Activated CD4-positive, alpha-beta T cell treated with anti-CD3 and anti-CD28 coated beads, Interleukin-2, amount 10 ng/mL, durations not matched to agents 24 days and 14 days (primary cell): ENCODE data around the gene EYA3. TPM values are rescaled to one million over a fixed set of nuclear protein-coding genes. Genes with fewer than 3 reads are reported as not detected.
"Not testable (repeated sequence)": the region's sequence is repeated elsewhere in the genome, so short reads cannot be mapped to it uniquely, and the experiment has no call there.

Experiments used
- DNase-seq: peaks from one replicate; pipeline ENCODE4 v3.0.0; 2022
- H3K27ac Mint-ChIP-seq: one replicate; pipeline ENCODE4 v1.8.0; 2022; ENCODE audit warnings: mild to moderate bottlenecking, mixed read lengths
- H3K27me3 Mint-ChIP-seq: one replicate; pipeline ENCODE4 v1.8.0; 2022; ENCODE audit warnings: mixed read lengths
- H3K36me3 Mint-ChIP-seq: one replicate; pipeline ENCODE4 v1.8.0; 2022; ENCODE audit warnings: low read depth, mild to moderate bottlenecking, mixed read lengths
- H3K4me1 Mint-ChIP-seq: one replicate; pipeline ENCODE4 v1.8.0; 2021; ENCODE audit warnings: mixed read lengths
- H3K4me3 Mint-ChIP-seq: one replicate; pipeline ENCODE4 v1.8.0; 2022; ENCODE audit warnings: mild to moderate bottlenecking, moderate library complexity, mixed read lengths
- H3K9me3 Mint-ChIP-seq: one replicate; pipeline ENCODE4 v1.8.0; 2021; ENCODE audit warnings: mixed read lengths
- intact Hi-C: fragments of 100-400 bp; cut with micrococcal nuclease; formaldehyde crosslinking; loops from one replicate; pipeline ENCODE4 v1.15.1; 2023
- total RNA-seq: library from RNA; stranded (reverse); gene quantifications from 2 replicates; pipeline ENCODE4 v1.2.3, GENCODE V29; 2022

The EYA3 gene
- total RNA-seq, 1 donor from 2014 or later, result 34.7 TPM

DNA sequence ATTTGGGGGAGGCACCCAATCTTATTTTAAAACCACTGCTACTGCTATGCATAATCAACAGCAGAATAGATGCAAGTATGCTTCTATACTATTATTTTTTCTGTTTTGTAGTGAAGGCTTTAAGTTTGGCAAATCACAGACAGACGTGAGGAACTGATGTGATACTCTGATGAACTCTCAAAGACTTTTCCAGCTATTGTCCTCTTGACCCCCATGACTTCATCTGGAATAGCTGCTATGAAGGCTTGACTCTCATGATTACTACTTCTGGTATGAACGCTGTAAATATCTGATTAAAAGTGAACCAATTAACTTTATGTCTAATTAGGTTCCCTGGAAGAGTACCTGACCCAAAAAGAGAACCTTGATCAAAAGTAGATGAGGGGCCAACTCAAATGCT, 49.1 kb downstream of the EYA3 start:
- DNase-seq, result no peak
- peaks cover 4% of the 10 kb centered on the region for H3K4me1 Mint-ChIP-seq
- peaks cover 32% of the 10 kb centered on the region for H3K36me3 Mint-ChIP-seq
- H3K27ac Mint-ChIP-seq, result no peak overlapping the region
- H3K4me3 Mint-ChIP-seq, result no peak overlapping the region
- H3K9me3 Mint-ChIP-seq, result no peaks in the 10 kb centered on the region
- intact Hi-C loops, result no loop called here
- H3K27me3 Mint-ChIP-seq, result no peaks in the 10 kb centered on the region

DNA sequence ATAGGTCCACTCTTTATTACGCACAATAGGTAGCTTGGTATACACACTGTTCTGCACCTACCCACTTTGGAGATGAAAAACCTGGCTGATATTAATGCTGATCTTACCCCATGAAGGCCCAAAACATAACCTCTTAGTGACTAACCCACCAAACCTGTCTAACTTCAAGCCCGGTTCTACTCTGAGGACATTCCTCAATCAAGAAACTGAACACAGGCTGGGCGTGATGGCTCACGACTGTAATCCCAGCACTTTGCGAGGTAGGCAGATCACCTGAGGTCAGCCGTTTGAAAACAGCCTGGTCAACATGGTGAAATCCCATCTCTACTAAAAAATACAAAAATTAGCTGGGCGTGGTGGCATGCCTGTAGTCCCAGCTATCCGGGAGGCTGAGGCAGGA, 50.5 kb downstream of the EYA3 start:
- Mint-ChIP-seq H3K36me3 (peaks cover 32% of the 10 kb centered on the region), H3K27me3 (no peaks in the 10 kb centered on the region), H3K9me3 (no peaks in the 10 kb centered on the region), H3K27ac (no peak overlapping the region), H3K4me1 (peaks cover 4% of the 10 kb centered on the region), H3K4me3 (no peak overlapping the region)
- intact Hi-C loops, result no loop called here
- no peak for DNase-seq

DNA sequence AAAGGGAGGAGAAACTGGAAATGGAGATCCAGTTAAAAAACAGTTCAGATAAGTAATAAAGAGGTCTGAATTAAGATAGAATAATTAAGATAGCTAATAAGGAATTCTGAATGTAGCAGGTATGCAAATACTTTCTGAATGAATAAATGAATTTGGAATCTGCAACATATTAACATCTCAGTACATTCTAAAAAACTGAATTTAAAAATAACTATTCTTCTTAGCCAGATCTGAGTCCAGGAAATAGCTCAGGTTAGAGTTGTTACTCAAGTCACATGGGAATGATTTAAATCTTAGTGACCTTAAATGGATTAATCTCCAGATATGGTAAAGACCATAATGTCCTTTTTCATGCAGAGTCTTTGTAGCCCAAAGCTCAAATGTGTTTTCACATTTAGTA, 51.2 kb downstream of the EYA3 start:
- H3K27me3 Mint-ChIP-seq, result no peaks in the 10 kb centered on the region
- no peak overlapping the region for H3K27ac Mint-ChIP-seq

DNA sequence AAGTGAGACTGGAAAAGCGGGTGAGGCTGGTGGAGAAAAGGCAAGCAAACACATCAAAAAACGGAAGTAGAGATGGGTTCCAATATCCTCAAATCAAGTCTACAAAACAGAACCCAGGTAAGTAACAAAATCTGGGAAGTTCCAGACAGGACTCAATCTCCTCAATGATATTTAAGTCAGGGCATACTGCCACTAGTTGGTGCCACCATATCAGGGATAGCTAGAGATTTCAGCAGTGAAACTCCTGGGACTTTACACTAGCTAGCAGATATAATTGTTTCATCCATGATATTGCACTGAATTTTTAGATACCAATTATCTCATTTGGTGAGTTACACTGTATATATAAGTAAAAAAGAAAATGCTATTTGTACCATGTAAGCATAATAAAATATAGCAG, 52.0 kb downstream of the EYA3 start:
- Mint-ChIP-seq H3K4me3 (no peak overlapping the region), H3K4me1 (peaks cover 4% of the 10 kb centered on the region), H3K27ac (no peak overlapping the region), H3K27me3 (no peaks in the 10 kb centered on the region), H3K9me3 (no peaks in the 10 kb centered on the region), H3K36me3 (peaks cover 29% of the 10 kb centered on the region)
- intact Hi-C loops, result no loop called here
- no peak for DNase-seq

More for the DNA sequence above, 51.2 kb downstream of the EYA3 start:
- no peak for DNase-seq
- Mint-ChIP-seq H3K9me3 (no peaks in the 10 kb centered on the region), H3K36me3 (peaks cover 29% of the 10 kb centered on the region), H3K4me3 (no peak overlapping the region), H3K4me1 (peaks cover 4% of the 10 kb centered on the region)
- intact Hi-C loops, result no loop called here

DNA sequence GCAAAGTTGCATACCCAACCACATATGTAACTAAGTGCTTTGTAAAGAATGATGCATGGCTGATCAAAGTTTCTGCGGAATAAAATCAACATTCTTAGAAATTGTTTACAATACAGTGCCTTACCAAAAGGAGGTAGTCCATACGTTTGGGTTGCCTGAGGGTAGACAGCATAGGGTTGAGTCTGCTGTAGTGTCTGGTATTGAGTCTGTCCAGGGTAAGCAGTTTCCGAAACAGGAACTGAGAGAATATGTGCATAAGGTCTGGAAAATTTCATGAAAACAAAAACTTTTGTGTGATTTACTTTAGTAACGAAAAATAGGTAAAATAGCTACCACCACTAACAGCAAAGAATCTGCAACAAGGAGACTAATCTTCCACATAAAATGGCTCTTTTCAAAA, 53.0 kb downstream of the EYA3 start:
- Mint-ChIP-seq H3K36me3 (peaks cover 24% of the 10 kb centered on the region), H3K4me3 (no peak overlapping the region), H3K27me3 (no peaks in the 10 kb centered on the region), H3K4me1 (peaks cover 4% of the 10 kb centered on the region), H3K9me3 (no peaks in the 10 kb centered on the region), H3K27ac (no peak overlapping the region)
- no peak for DNase-seq
- intact Hi-C loops, result no loop called here

DNA sequence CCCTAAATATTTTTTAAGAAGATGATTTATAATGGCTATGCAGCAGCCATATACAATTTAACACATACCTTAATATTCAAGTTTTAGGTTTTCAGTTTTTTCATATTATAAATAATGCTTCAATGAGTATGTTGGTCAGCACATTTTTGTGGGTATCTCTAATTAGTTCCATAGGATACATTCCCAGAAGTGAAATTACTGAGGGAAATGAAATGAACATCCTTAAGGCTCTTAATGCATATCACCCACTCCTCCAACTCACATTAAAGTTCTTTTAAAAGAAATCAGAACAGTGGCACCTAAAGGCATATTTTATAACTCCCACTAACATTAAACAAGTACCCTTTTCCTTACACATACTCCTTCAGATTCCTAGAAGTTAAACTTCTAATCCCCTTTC, 56.1 kb downstream of the EYA3 start:
- intact Hi-C loops, result no loop called here
- Mint-ChIP-seq H3K27me3 (no peaks in the 10 kb centered on the region), H3K4me1 (peaks cover 7% of the 10 kb centered on the region), H3K4me3 (no peak overlapping the region), H3K9me3 (no peaks in the 10 kb centered on the region), H3K27ac (no peak overlapping the region), H3K36me3 (peaks cover 13% of the 10 kb centered on the region)
- DNase-seq, result no peak

DNA sequence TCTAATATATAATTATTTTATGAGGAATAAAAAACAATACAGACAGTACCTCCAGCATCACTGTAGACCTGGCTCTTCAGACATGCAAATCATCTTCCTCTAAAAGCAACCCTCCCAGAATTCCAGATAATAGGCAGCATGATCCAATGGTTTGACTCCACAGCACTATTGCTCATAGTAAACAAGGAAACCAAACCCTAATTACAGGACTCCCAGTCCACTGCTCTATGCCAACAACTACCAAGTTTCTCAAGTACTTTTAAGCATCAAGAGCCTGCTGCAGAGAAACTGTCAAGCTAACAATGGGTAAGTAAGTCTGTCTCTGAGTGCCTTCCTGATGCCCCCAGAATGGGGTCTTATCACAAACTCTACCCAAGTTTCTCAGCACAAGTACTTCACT, 57.2 kb downstream of the EYA3 start:
- H3K4me1 Mint-ChIP-seq, result peaks cover 8% of the 10 kb centered on the region
- H3K27me3 Mint-ChIP-seq, result no peaks in the 10 kb centered on the region
- peaks cover 14% of the 10 kb centered on the region for H3K36me3 Mint-ChIP-seq
- intact Hi-C loops, result no loop called here
- DNase-seq, result no peak
- H3K4me3 Mint-ChIP-seq, result no peak overlapping the region
- H3K9me3 Mint-ChIP-seq, result no peaks in the 10 kb centered on the region
- no peak overlapping the region for H3K27ac Mint-ChIP-seq

DNA sequence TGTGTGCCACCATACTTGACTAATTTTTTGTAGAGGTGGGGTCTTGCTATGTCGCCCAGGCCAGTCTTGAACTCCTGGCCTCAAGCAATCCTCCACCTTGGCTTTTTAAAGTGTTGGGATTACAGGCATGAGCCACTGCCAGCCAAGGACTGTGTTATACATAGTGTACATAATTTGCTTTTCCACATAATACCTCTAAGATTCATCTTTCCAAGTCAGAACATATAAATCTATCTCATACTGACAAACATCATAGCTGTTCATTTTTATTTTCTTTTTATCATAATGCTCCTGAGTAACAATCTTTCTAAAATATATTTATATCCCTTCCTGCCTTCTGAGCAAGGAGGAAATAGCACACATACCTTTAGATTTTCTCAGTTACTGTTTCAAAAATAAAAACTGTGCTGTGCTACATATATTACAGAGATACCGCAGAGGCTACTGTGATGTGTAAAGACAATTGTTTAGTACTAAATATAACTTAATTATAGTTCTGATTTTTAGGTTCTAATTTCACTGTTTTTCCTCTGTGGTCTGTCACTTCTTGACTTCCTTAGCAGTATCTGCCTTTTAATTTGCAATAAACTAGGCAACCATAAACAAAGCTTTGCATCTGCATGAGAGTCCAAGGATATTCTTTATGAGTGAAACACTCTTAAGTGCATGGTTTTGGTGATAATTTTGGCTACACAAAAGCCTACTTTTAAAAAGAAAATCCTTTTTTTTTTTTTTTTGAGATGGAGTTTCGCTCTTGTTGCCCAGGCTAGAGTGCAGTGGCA, 59.3 kb downstream of the EYA3 start:
- H3K4me1 Mint-ChIP-seq, result peaks cover 3% of the 10 kb centered on the region
- intact Hi-C loops, result no loop called here
- H3K4me3 Mint-ChIP-seq, result no peak overlapping the region
- peaks cover 14% of the 10 kb centered on the region for H3K36me3 Mint-ChIP-seq
- no peaks in the 10 kb centered on the region for H3K9me3 Mint-ChIP-seq
- no peak for DNase-seq
- H3K27me3 Mint-ChIP-seq, result no peaks in the 10 kb centered on the region
- no peak overlapping the region for H3K27ac Mint-ChIP-seq

DNA sequence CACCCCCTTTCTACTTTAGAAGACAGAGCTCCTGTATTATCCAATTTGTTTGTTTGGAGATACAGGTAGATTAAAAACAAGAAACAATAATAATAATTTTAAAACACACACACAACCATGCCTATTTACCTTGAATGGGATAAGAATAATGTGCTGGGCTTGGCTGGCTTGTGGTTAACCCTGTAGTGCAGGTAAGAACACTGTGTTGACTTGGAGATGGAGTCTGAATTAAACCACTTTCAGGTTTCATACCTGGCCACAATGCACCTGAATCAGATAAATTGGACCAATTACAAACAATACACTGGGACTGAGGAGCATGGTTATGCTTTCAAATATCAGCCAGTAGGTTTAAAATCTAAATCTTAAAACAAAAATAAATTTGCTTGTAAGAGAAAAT, 60.8 kb downstream of the EYA3 start:
- no peaks in the 10 kb centered on the region for H3K9me3 Mint-ChIP-seq
- intact Hi-C loops, result no loop called here
- peaks cover 3% of the 10 kb centered on the region for H3K4me1 Mint-ChIP-seq
- peaks cover 14% of the 10 kb centered on the region for H3K36me3 Mint-ChIP-seq
- no peak for DNase-seq
- H3K27ac Mint-ChIP-seq, result no peak overlapping the region
- H3K4me3 Mint-ChIP-seq, result no peak overlapping the region
- no peaks in the 10 kb centered on the region for H3K27me3 Mint-ChIP-seq

DNA sequence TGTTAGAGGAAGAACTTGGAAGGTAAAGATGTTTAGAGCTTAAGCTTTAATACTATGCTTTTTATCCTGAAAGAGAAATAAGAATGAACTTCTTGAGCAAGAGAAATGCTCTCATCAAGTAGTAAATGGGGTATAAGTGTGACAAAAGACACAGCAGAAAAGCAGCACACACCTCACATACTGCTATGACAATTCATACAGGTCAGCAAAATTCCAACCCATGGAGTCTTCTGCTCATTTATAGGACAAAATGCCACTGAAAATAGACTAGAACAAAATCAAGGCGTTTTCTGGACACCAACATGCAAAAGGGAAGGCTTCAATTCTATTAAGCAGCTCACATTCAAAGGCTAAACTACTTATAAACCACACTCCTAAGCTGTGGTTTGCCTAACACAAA, 61.2 kb downstream of the EYA3 start:
- no peak overlapping the region for H3K27ac Mint-ChIP-seq
- peaks cover 14% of the 10 kb centered on the region for H3K36me3 Mint-ChIP-seq
- H3K4me1 Mint-ChIP-seq, result peaks cover 3% of the 10 kb centered on the region
- no peaks in the 10 kb centered on the region for H3K9me3 Mint-ChIP-seq
- intact Hi-C loops, result no loop called here
- no peak overlapping the region for H3K4me3 Mint-ChIP-seq
- no peak for DNase-seq
- H3K27me3 Mint-ChIP-seq, result no peaks in the 10 kb centered on the region

DNA sequence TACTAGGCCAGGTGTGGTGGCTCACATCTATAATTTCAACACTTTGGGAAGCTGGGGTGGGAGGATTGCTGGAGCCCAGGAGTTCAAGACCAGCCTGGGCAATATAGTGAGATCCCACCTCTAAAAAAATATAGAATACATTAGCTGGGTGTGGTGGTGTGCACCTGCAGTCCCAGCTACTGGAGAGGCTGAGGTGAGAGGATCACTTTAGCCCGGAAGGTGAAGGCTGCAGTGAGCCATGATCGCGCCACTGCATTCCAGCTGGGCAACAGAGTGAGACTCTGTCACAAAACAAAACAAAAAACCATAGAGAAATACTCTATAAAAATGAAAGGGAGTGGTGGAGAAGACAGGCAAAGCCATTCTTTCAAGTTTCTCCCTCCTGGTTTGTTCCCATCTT, 62.1 kb downstream of the EYA3 start:
- no peaks in the 10 kb centered on the region for H3K9me3 Mint-ChIP-seq
- intact Hi-C loops, result no loop called here
- no peak for DNase-seq
- no peak overlapping the region for H3K4me3 Mint-ChIP-seq
- H3K27me3 Mint-ChIP-seq, result no peaks in the 10 kb centered on the region
- H3K36me3 Mint-ChIP-seq, result peaks cover 12% of the 10 kb centered on the region
- no peak overlapping the region for H3K27ac Mint-ChIP-seq
- peaks cover 4% of the 10 kb centered on the region for H3K4me1 Mint-ChIP-seq

DNA sequence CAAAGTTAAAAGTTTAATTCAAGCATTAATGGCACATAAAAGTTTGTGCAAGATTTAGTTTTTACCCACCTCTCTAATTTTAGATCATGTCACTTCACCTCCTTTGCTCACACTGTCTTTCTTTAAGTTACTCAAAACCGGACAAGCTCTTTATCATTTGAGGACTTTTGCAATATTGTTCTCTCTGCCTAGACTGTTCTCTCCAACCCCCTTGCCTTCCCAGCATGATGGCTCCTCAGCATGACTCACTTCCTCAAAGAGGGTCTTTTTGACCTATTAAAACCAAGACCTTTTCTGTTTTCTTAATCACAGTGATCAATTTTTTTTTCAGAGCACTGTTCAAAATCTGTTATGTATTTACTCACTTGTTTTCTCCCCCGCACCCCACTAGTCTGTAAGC, 67.3 kb downstream of the EYA3 start:
- DNase-seq, result no peak
- Mint-ChIP-seq H3K27me3 (no peaks in the 10 kb centered on the region), H3K36me3 (peaks cover 22% of the 10 kb centered on the region), H3K9me3 (no peaks in the 10 kb centered on the region), H3K4me1 (peaks cover 5% of the 10 kb centered on the region), H3K4me3 (no peak overlapping the region), H3K27ac (no peak overlapping the region)
- intact Hi-C loops, result no loop called here

DNA sequence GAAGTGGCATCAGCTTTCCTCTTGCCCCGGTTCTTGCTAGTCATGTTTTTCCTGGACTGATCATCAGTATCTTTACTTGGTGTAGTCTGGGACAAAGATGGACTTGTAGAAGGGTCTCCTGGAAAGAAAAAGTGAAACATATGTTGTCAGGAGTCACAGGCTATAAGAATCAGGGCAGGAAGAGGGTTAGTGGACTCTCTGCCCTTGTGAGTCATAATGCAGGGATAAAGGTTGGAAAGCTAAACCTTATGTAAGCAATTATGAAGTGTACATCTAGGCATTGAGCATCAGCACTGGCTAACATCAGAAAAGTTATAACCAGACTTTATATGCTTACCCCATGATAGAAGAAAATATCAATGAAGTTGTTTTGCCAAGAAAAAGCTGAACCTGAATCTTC, 77.4 kb downstream of the EYA3 start:
- DNase-seq, result no peak
- intact Hi-C loops, result no loop called here
- Mint-ChIP-seq H3K9me3 (no peaks in the 10 kb centered on the region), H3K27ac (no peak overlapping the region), H3K36me3 (peaks cover 43% of the 10 kb centered on the region), H3K4me1 (no peaks in the 10 kb centered on the region), H3K27me3 (no peaks in the 10 kb centered on the region), H3K4me3 (no peak overlapping the region)

DNA sequence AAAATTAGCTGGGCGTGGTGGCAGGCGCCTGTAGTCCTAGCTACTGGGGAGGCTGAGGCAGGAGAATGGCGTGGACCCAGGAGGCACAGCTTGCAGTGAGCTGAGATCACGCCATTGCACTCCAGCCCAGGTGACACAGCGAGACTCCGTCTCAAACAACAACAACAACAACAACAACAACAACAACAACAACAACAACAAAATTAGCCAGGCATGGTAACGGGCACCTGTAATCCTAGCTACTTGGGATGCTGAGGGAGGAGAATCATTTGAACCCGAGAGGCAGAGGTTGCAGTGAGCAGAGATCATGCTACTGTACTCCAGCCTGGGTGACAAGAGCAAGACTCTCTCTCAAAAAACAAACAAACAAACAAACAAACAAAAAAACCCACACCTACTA, 85.3 kb downstream of the EYA3 start:
- H3K27me3 Mint-ChIP-seq, H3K27ac Mint-ChIP-seq, H3K9me3 Mint-ChIP-seq, intact Hi-C loops, H3K4me3 Mint-ChIP-seq, H3K4me1 Mint-ChIP-seq, DNase-seq: not testable (repeated sequence)
- peaks cover 33% of the 10 kb centered on the region for H3K36me3 Mint-ChIP-seq

DNA sequence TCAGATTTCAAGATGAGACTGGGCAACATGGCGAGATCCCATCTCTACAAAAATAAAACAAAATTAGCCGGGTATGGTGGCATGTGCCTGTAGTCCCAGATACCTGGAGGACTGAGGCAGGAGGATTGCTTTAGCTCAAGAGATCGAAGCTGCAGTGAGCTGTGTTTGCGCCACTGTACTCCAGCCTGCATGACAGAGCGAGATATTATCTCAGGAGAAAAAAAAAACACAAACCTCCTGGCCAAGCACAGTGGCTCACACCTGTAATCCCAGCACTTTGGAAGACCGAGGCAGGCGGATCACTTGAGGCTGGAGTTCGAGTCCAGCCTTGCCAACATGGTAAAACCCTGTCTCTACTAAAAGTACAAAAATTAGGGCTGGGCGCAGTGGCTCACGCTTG, 85.8 kb downstream of the EYA3 start:
- intact Hi-C loops, result no loop called here
- peaks cover 4% of the 10 kb centered on the region for H3K4me1 Mint-ChIP-seq

More for the DNA sequence above, 85.8 kb downstream of the EYA3 start:
- no peak overlapping the region for H3K4me3 Mint-ChIP-seq
- H3K27me3 Mint-ChIP-seq, result no peaks in the 10 kb centered on the region
- H3K36me3 Mint-ChIP-seq, result peaks cover 37% of the 10 kb centered on the region
- no peak for DNase-seq
- no peaks in the 10 kb centered on the region for H3K9me3 Mint-ChIP-seq
- H3K27ac Mint-ChIP-seq, result no peak overlapping the region
